Measurements from ENCODE around the gene ARRB1.

The ARRB1 gene

DNA sequence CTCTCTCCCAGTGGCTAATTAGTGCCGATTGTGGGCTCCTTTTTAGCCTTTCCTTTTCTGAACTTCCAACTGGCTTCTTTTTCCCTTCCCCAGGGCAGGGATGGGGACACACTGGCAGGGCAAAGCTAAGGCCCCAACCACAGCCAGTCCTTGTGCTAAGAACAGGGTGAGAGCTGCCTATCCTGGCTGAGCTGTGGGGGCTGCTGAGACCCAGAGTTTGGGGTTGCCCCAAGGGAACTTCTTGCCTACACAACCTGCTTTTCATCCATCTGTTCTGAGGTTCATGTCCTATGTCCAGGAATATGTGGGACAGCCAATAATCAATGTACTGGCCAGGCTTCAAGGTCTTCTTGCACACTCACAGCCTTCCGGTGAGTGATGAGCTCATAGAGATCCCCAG is 120.8 kb downstream of the ARRB1 start:
- no peak overlapping the region for H3K4me3 ChIP-seq (ENCODE audit: low read depth in 1 of 2, low read length in 2 of 2)
- H3K27me3 ChIP-seq (ENCODE audit: low read depth, low read length), result no peaks in the 10 kb centered on the region
- H3K27ac ChIP-seq (ENCODE audit: low read length), result no peak overlapping the region
- H3K36me3 ChIP-seq (ENCODE audit: control insufficient read depth in 1 of 2, insufficient read depth in 2 of 2, low read length in 2 of 2), result no peaks in the 10 kb centered on the region
- no peaks in the 10 kb centered on the region for H3K4me1 ChIP-seq (ENCODE audit: control insufficient read depth in 1 of 2, insufficient read depth in 2 of 2, low read length in 2 of 2)
- H3K9me3 ChIP-seq (ENCODE audit: control insufficient read depth in 1 of 2, low read length in 2 of 2), result no peaks in the 10 kb centered on the region

DNA sequence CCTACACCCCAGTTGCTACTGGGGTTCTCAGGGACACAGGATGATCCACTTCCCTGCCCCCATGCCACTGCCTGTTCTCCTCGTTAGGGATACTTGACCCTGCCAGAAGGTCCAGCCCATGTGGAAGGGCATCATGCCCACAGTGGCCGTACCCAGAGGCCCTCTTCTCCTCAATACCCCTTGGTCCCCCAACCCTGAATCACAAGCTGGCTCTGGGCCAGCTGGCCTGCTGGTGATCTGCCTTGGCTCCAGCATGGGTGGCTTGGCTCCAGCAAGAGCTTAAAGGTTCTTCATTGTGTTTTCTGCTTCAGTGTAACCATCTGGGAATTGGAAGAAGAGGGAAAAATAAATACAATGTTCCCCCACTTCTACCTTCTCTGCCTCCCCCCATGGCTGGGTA is 122.0 kb downstream of the ARRB1 start:
- Histone ChIP-seq H3K36me3 (ENCODE audit: control insufficient read depth in 1 of 2, insufficient read depth in 2 of 2, low read length in 2 of 2) (no peaks in the 10 kb centered on the region), H3K27ac (ENCODE audit: low read length) (no peak overlapping the region), H3K27me3 (ENCODE audit: low read depth, low read length) (no peaks in the 10 kb centered on the region), H3K4me1 (ENCODE audit: control insufficient read depth in 1 of 2, insufficient read depth in 2 of 2, low read length in 2 of 2) (no peaks in the 10 kb centered on the region), H3K4me3 (ENCODE audit: low read depth in 1 of 2, low read length in 2 of 2) (no peak overlapping the region), H3K9me3 (ENCODE audit: control insufficient read depth in 1 of 2, low read length in 2 of 2) (no peaks in the 10 kb centered on the region)

DNA sequence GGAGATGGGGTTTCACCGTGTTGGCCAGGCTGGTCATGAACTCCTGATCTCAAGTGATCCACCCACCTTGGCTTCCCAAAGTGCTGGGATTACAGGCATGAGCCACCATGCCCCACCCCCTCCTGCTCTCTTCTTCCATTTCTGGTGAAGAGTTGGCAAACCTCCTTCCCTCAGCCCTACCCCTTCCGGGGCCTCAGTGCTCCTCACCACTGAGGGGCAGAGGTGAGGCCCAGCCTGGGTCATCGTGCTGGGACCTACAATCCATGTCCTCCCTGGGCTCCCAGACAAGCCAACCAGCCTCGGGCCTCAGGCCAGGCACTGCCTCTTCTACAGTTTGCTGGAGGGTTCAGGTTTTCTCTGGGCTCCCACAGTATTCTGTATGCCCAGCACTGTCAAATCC is 125.7 kb downstream of the ARRB1 start:
- Histone ChIP-seq H3K27me3 (ENCODE audit: low read depth, low read length) (no peaks in the 10 kb centered on the region), H3K4me3 (ENCODE audit: low read depth in 1 of 2, low read length in 2 of 2) (no peak overlapping the region), H3K9me3 (ENCODE audit: control insufficient read depth in 1 of 2, low read length in 2 of 2) (no peaks in the 10 kb centered on the region), H3K27ac (ENCODE audit: low read length) (no peak overlapping the region), H3K4me1 (ENCODE audit: control insufficient read depth in 1 of 2, insufficient read depth in 2 of 2, low read length in 2 of 2) (no peaks in the 10 kb centered on the region), H3K36me3 (ENCODE audit: control insufficient read depth in 1 of 2, insufficient read depth in 2 of 2, low read length in 2 of 2) (no peaks in the 10 kb centered on the region)

DNA sequence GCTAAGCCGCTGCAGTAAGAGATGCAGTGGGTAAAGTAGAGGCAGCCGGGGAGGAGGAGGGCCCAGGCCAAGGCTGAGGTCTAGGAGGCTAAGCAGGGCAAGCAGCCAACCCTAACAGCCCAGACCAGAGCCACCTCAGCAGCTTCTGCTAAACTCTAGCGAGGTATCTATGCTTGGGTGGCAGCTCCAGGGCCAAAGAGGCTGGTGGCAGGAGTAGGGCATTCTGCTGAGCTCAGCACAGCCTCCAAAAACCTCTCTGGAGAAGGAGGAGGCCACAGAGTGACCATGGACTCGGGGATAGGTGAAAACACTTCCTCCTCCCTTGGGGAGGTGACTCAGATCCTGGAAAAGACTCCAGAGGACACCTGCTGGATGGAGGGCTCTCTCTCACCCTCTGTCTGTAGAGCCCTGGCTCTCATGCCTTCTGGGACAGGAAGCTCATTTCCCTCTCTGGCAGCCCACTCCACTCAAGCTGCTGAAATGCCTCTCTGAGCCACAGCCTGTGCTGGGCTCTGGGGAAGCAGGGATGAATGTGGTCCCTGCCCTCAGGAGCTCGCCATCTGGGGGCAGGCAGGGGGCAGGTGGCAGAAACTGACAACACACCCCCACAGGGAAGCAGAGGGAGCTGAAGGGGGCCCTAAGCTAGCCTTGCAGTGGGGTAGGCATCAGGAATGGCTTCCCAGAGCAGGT is 127.4 kb downstream of the ARRB1 start:
- Histone ChIP-seq H3K4me1 (ENCODE audit: control insufficient read depth in 1 of 2, insufficient read depth in 2 of 2, low read length in 2 of 2) (no peaks in the 10 kb centered on the region), H3K9me3 (ENCODE audit: control insufficient read depth in 1 of 2, low read length in 2 of 2) (no peaks in the 10 kb centered on the region), H3K27me3 (ENCODE audit: low read depth, low read length) (no peaks in the 10 kb centered on the region), H3K4me3 (ENCODE audit: low read depth in 1 of 2, low read length in 2 of 2) (no peak overlapping the region), H3K27ac (ENCODE audit: low read length) (no peak overlapping the region), H3K36me3 (ENCODE audit: control insufficient read depth in 1 of 2, insufficient read depth in 2 of 2, low read length in 2 of 2) (no peaks in the 10 kb centered on the region)

DNA sequence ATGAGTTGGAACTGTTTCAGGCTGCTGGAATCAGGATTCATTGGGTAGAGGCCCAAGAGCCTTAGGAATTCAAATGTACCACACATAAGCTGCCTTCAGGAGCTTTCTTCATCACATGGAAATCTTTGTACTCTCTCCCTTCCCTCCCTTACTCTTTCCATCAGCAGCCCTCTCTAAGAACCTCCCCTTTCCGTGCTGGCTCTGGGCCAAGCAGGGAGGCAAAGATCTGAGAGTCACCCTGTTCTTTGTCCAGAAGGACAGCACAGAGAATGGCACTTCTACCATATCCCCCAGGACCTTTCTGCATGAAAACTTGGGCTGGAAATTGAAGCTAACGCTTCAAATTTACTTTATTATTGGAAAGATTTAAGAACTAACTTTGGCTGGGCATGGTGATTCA is 131.6 kb downstream of the ARRB1 start:
- Histone ChIP-seq H3K27me3 (ENCODE audit: low read depth, low read length) (no peaks in the 10 kb centered on the region), H3K36me3 (ENCODE audit: control insufficient read depth in 1 of 2, insufficient read depth in 2 of 2, low read length in 2 of 2) (no peaks in the 10 kb centered on the region), H3K4me3 (ENCODE audit: low read depth in 1 of 2, low read length in 2 of 2) (no peak overlapping the region), H3K4me1 (ENCODE audit: control insufficient read depth in 1 of 2, insufficient read depth in 2 of 2, low read length in 2 of 2) (no peaks in the 10 kb centered on the region), H3K27ac (ENCODE audit: low read length) (no peak overlapping the region), H3K9me3 (ENCODE audit: control insufficient read depth in 1 of 2, low read length in 2 of 2) (no peaks in the 10 kb centered on the region)

DNA sequence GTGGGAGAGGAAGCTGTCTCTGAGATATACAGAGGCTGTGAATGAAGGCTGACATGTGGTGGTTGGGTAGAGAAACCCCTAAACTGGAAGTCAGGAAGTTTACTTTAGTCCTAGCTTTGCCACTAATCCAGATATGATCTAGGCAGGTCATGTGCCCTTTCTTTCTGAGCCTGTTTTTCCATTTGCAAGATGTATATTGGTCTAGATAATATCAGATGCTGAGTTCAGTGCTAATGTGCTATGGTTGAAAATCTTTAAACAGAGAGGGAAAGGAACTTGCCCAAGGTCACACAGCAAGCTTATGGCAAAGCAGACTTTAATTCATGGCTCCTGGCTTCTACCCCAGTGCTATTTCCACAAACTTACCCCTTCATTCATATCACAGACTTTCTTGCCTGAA is 136.6 kb downstream of the ARRB1 start:
- H3K4me3 ChIP-seq (ENCODE audit: low read depth in 1 of 2, low read length in 2 of 2), result no peak overlapping the region
- H3K9me3 ChIP-seq (ENCODE audit: control insufficient read depth in 1 of 2, low read length in 2 of 2), result no peaks in the 10 kb centered on the region
- H3K4me1 ChIP-seq (ENCODE audit: control insufficient read depth in 1 of 2, insufficient read depth in 2 of 2, low read length in 2 of 2), result no peaks in the 10 kb centered on the region
- no peaks in the 10 kb centered on the region for H3K36me3 ChIP-seq (ENCODE audit: control insufficient read depth in 1 of 2, insufficient read depth in 2 of 2, low read length in 2 of 2)
- H3K27me3 ChIP-seq (ENCODE audit: low read depth, low read length), result no peaks in the 10 kb centered on the region
- no peak overlapping the region for H3K27ac ChIP-seq (ENCODE audit: low read length)

DNA sequence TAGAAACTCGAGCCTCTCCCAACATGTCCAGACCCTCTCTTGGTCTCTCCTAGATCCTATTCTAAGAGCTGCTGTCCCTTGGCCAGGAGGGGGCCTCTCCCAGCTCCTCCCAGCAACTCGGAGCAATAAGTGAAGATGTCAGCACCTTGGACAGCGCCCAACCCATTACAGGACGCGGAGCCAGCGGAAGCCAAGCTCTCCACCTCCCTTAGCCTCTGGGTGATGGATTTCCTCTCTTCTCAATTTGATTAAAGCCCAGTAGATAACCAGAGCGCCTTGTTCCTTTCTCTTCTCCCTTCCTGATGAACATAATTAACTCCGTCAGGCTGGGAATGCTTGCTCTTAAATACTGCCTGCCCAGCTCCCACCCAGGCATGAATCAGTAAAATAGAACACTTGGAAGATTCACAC is 137.0 kb downstream of the ARRB1 start:
- H3K9me3 ChIP-seq (ENCODE audit: control insufficient read depth in 1 of 2, low read length in 2 of 2), result no peaks in the 10 kb centered on the region
- H3K4me1 ChIP-seq (ENCODE audit: control insufficient read depth in 1 of 2, insufficient read depth in 2 of 2, low read length in 2 of 2), result no peaks in the 10 kb centered on the region
- H3K4me3 ChIP-seq (ENCODE audit: low read depth in 1 of 2, low read length in 2 of 2), result no peak overlapping the region
- no peaks in the 10 kb centered on the region for H3K27me3 ChIP-seq (ENCODE audit: low read depth, low read length)
- H3K36me3 ChIP-seq (ENCODE audit: control insufficient read depth in 1 of 2, insufficient read depth in 2 of 2, low read length in 2 of 2), result no peaks in the 10 kb centered on the region
- H3K27ac ChIP-seq (ENCODE audit: low read length), result no peak overlapping the region
